ENCODE data around the gene SYTL3.

The SYTL3 gene

DNA sequence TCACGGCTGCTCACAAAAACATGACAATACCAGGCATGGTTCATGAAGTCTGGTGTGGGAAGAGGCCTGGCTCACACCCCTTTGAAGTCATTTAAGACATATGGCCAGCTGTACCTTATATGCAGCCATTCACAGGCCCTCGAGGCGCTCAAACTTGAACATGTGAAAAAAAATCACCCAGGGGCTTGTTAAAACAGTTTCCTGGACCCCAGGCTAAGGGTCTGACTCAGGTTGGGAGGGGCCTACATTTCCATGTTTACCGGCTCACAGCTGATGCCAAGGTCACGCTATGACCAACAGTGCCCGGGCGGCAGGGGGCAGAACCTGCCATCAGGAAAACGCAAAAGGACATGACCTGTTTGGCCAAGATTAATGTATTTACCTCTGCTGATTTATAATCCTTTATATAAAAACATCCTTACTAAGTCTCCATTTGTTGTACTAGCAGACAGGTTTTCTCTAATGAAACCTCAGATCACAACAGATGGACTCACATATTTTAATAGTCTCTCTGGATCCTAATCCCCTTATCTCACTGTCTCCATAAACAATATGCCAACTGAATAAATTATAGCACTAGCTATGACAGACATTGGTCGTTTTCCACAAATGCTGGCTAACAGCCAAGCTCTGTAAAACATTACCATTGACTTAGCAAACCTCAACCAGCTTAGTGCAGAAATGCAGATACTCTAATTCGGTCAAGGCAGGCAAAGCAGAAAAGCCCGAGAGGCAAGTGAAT lies 149.4 kb downstream of the SYTL3 start:
- TF ChIP-seq, protein P1, sequence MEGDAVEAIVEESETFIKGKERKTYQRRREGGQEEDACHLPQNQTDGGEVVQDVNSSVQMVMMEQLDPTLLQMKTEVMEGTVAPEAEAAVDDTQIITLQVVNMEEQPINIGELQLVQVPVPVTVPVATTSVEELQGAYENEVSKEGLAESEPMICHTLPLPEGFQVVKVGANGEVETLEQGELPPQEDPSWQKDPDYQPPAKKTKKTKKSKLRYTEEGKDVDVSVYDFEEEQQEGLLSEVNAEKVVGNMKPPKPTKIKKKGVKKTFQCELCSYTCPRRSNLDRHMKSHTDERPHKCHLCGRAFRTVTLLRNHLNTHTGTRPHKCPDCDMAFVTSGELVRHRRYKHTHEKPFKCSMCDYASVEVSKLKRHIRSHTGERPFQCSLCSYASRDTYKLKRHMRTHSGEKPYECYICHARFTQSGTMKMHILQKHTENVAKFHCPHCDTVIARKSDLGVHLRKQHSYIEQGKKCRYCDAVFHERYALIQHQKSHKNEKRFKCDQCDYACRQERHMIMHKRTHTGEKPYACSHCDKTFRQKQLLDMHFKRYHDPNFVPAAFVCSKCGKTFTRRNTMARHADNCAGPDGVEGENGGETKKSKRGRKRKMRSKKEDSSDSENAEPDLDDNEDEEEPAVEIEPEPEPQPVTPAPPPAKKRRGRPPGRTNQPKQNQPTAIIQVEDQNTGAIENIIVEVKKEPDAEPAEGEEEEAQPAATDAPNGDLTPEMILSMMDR (IDR thresholded peaks at IDR 0.05; ENCODE audit: borderline replicate concordance, insufficient read depth, low read depth, low read length): no peak
- H3K4me3 ChIP-seq (ENCODE audit: low read depth, low read length): no peak overlapping the region

DNA sequence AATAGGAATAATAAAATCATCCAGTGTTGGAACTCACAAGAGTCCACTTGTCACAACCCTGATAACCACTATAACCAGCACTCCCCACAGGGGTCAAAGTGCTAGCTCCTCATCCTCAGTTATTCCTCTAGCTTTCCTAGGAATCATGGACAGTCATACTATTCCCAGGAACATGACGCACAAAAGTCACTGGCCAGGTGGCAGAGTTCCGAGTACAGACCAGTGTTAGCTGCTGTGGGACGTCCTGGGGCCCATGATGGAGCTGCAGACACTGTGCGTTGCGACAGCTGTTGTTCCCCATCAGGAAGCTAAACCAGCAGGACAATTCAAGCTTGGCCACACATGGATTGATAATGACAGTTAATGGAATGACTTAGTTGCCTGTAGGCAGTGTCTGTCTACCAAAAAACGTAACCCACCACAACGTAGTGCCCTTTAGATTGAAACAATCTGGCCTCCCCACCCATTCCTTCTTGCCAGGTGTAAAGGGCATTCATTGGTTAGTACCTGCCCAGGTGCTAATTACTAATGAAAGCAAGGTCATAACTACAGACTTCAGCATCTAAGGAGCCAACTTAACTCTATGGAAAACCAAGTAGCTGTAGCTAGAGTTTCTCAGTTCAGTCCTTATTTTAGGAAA lies 151.9 kb downstream of the SYTL3 start:
- H3K4me3 ChIP-seq (ENCODE audit: low read depth, low read length): no peak overlapping the region
- TF ChIP-seq, protein P1 (IDR thresholded peaks at IDR 0.05; ENCODE audit: borderline replicate concordance, insufficient read depth, low read depth, low read length): no peak

DNA sequence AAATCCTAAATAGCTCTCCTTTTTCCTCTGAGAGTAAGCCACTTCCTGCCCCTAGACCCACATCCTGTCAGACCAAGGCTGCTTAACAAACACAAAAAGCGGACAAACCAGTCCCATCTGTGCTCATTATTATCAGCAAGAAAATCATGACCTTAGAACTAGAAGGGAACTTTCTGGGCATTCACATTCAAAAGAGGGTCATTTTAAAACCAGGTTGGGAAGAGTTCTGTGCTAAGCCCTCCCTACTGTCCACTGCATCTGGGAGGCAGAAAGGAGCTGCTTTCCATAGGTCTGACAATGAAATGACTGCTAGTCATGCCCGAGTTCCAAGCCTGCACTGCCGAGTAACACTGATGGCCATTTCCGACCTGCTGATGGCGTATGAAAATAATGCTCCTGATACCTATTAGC lies 153.9 kb downstream of the SYTL3 start:
- TF ChIP-seq, protein P1 (IDR thresholded peaks at IDR 0.05; ENCODE audit: borderline replicate concordance, insufficient read depth, low read depth, low read length): no peak
- H3K4me3 ChIP-seq (ENCODE audit: low read depth, low read length): no peak overlapping the region

DNA sequence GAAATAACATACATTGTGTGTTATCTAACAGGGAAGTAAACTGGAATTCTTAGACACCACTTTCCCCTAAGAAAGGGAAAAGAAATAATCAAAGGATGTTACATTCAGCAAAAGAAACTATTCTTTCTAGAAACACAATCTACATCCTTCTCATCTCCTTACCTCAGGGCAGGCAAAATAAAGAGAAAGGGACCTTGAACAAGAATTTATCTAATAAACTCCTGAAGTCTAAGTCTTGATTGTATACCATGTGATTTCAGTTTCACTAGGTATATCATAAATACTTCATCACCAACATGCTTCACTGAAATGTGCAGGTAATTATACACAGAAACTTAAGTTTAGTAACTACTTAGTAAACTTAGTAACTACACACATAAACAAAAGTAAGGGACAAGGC lies 154.4 kb downstream of the SYTL3 start:
- TF ChIP-seq, protein P1 (IDR thresholded peaks at IDR 0.05; ENCODE audit: borderline replicate concordance, insufficient read depth, low read depth, low read length): no peak
- no peak overlapping the region for H3K4me3 ChIP-seq (ENCODE audit: low read depth, low read length)

DNA sequence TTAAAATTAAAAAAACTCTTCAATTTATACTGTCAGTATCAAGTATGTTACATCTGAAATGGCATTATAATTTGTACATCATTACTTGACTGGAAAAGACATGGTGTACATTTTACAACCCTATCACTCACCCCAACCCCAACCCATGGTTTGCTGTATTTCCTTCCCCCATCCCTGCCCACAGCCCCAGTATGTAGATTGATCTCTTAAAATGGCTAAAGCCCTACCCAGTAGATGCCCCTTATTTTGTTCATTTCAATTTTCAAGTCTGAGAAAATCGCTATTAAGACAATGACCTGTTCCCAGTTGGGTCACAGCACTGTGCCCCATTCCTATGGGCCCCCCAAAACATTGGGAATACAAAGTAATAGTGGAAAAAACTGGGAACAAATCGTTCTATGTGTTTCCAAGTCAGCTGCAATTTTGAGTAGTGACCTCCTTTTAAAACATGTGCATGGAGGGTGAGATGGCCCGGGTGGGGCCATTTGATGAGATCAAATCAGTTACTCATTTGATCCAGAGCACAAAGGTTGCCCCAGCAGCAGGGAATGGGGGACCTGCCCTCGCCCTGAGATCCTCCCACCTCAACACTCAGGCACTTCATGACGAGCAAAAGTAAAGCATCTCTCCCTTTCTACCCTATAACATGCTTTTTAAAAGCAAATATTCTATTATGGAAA lies 156.0 kb downstream of the SYTL3 start:
- no peak overlapping the region for H3K4me3 ChIP-seq (ENCODE audit: low read depth, low read length)
- TF ChIP-seq, protein P1 (IDR thresholded peaks at IDR 0.05; ENCODE audit: borderline replicate concordance, insufficient read depth, low read depth, low read length): no peak

DNA sequence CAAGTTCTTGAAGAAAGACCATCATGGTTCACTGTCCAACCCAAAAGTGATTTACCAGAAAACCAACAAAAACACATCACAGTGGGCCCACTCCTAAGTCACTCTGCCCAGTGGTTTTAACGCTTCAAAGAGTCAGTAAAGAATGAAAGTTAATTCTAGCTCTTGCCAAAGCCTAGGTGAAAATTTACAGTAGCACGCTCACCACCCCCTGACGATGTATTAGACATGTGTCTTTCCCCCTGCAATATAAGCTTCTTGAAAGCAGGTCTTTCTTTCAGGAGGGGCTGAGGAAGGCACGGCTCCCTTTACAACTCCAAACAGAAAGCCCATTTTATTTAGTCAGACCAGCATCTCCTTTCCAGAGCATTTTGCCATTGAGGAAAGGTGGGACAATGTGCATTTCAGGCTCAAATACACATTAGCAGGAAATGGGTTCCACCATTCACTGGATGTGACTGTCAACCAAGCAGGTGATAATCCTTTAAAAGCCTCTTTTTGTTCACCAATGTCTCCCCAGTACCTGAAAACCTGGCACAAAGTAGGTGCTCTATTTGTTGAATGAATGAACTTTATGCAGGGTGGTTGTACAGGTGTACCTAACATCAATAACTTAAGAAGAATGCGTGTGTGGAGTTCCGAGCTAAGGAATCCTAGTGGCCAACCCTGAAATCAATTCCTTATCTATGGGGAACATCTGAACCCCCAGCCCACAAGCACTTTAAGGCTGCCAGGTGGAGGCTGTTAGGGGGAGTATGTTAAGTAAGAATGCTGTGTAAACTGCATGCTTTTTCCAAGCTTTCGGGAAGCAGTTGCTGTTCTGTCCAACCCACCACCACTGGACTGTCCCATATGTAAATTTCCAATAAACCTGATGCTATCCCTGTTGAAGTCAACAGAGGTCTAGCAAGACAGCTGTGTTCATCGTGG lies 157.9 kb downstream of the SYTL3 start:
- TF ChIP-seq, protein P1 (IDR thresholded peaks at IDR 0.05; ENCODE audit: borderline replicate concordance, insufficient read depth, low read depth, low read length): no peak
- no peak overlapping the region for H3K4me3 ChIP-seq (ENCODE audit: low read depth, low read length)

Measured in GM12875 (cell line).